Tibial nerve (tissue), 4 donors: ENCODE results near the gene SP2. TPM values are rescaled to one million over a fixed set of nuclear protein-coding genes. Genes with fewer than 3 reads are reported as not detected.
A peak's percentile ranks its signal among the peaks of the same experiment; 100 is the strongest.
"Not testable (repeated sequence)": the region's sequence is repeated elsewhere in the genome, so short reads cannot be mapped to it uniquely, and the experiment has no call there.

Source experiments
- DNase-seq, 2 donors: peaks; one replicate each; pipeline ENCODE4 v3.0.0-alpha.2; 2019; ENCODE audit warnings: low spot score in 2 of 2
- H3K27ac ChIP-seq, 4 donors: fragments of 200-600 bp; sonication (generic) in 3 of 4; one replicate each; pipeline ENCODE4 v1.5.1; 2017 to 2019; ENCODE audit warnings: mild to moderate bottlenecking in 1 of 4
- H3K27me3 ChIP-seq, 2 donors: fragments of 200-600 bp; sonication (generic) in 1 of 2; one replicate each; pipeline versions ENCODE4 v1.5.1 to v1.6.0; 2017 to 2019
- H3K36me3 ChIP-seq, 3 donors: fragments of 200-600 bp; sonication (generic); one replicate each; pipeline ENCODE4 v1.5.1; 2018 to 2019
- H3K4me1 ChIP-seq, 4 donors: fragments of 200-600 bp; sonication (generic) in 3 of 4; one replicate each; pipeline ENCODE4 v1.5.1; 2017 to 2019
- H3K4me3 ChIP-seq, 4 donors: fragments of 200-600 bp; sonication (generic) in 3 of 4; one replicate each; pipeline ENCODE4 v1.5.1; 2017 to 2019; ENCODE audit warnings: mild to moderate bottlenecking in 1 of 4, moderate library complexity in 1 of 4
- H3K9me3 ChIP-seq, 4 donors: fragments of 200-600 bp; sonication (generic) in 3 of 4; one replicate each; pipeline ENCODE4 v1.5.1; 2017 to 2019
- EP300 ChIP-seq, 2 donors: sonication (generic); formaldehyde crosslinking; IDR thresholded peaks; one replicate each; pipeline ENCODE4 v1.6.1; 2017; ENCODE audit warnings: antibody characterized with exemption in 2 of 2, mild to moderate bottlenecking in 1 of 2
- POLR2A ChIP-seq, 2 donors: fragments of 450-650 bp; IDR thresholded peaks; one replicate each; pipeline ENCODE4 v1.6.1; 2017; ENCODE audit warnings: antibody characterized with exemption in 2 of 2, mild to moderate bottlenecking in 2 of 2, moderate library complexity in 2 of 2
- WGBS, 2 donors: methylation state at CpG; one replicate each; pipeline ENCODE4 v1.1.5; 2018; 5-methylcytosine and 5-hydroxymethylcytosine counted together
- total RNA-seq, 4 donors: library from RNA; depleted of rRNA; stranded (reverse); fragments of >200 nt; gene quantifications; one replicate each; pipeline ENCODE4 v1.1.0, GENCODE V29; 2016
- TF ChIP-seq, protein P1 (sequence below), 5 experiments: fragments of 200-600 bp in 3 of 5; fragments of 450-650 bp in 2 of 5; sonication (generic) in 3 of 5; IDR thresholded peaks; one replicate each; pipeline ENCODE4 v1.5.1; 2016 to 2019; ENCODE audit warnings: antibody characterized with exemption in 5 of 5, mild to moderate bottlenecking in 3 of 5, moderate library complexity in 2 of 5

The SP2 gene
- total RNA-seq, 4 donors from 2014 or later: 5.9 to 7.2 (median 7.1) TPM

DNA sequence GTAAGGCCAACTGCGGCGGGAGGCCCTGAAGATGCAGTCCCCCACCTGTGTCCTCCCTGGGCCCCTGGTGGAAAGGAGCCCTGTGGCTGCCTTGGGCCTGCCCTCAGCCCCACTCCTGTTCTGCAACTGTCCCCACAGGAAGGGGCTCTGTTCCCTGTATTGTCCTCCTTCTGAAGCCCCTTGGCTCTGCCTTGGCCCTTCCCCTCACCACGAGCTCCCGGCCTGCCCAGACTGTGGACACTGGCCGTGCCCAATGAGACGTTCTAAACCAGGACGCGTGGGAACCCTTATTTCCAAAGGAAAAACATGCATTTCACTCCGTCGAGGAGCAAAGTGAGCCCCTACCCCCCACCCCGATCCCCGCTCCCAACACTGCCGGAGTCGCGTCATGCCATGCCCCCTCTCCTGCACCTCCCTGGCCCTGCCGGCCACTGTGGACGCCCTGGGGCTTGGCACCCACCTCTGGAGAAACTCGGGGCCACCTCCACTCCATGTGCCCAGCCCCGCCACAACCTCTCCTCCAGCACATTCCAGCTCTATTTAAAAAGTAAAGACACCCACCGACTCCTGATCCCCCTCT lies 31.9 kb downstream of the SP2 start:
- Histone ChIP-seq H3K4me3 (no peak overlapping the region), H3K4me1 (peaks cover 0 to 40% (median 0%) of the 10 kb centered on the region in 4 donors), H3K27ac (peak overlapping the region in 1 of 4 donors; percentile 63), H3K27me3 (no peaks in the 10 kb centered on the region), H3K9me3 (no peaks in the 10 kb centered on the region), H3K36me3 (peaks cover 0 to 86% (median 19%) of the 10 kb centered on the region in 3 donors)
- DNase-seq: no peak
- 90% methylated on average over 20 of the region's 20 CpGs for WGBS, 2 donors
- no peak for TF ChIP-seq POLR2A (IDR thresholded peaks at IDR 0.05)
- TF ChIP-seq, protein P1, sequence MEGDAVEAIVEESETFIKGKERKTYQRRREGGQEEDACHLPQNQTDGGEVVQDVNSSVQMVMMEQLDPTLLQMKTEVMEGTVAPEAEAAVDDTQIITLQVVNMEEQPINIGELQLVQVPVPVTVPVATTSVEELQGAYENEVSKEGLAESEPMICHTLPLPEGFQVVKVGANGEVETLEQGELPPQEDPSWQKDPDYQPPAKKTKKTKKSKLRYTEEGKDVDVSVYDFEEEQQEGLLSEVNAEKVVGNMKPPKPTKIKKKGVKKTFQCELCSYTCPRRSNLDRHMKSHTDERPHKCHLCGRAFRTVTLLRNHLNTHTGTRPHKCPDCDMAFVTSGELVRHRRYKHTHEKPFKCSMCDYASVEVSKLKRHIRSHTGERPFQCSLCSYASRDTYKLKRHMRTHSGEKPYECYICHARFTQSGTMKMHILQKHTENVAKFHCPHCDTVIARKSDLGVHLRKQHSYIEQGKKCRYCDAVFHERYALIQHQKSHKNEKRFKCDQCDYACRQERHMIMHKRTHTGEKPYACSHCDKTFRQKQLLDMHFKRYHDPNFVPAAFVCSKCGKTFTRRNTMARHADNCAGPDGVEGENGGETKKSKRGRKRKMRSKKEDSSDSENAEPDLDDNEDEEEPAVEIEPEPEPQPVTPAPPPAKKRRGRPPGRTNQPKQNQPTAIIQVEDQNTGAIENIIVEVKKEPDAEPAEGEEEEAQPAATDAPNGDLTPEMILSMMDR (IDR thresholded peaks at IDR 0.05): no peak
- TF ChIP-seq EP300 (IDR thresholded peaks at IDR 0.05): no peak

DNA sequence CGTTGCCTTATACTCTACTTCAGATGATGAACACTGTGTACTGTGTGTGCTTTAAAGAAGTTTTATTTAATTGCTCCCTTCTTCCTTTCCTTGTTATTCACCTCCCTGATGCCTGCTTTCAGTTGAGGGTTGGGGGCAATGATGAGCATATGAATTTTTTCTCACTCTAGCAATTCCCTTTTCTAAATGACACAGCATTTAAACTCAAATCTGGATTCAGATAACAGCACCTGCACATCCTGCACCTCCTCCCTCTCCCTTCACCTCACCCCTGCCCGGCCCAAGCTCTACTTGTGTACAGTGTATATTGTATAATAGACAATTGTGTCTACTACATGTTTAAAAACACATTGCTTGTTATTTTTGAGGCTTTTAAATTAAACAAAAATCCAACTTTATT lies 32.4 kb downstream of the SP2 start:
- no peak for DNase-seq
- Histone ChIP-seq H3K27me3 (no peaks in the 10 kb centered on the region), H3K36me3 (peaks cover 0 to 86% (median 16%) of the 10 kb centered on the region in 3 donors), H3K4me1 (peaks cover 0 to 40% (median 0%) of the 10 kb centered on the region in 4 donors), H3K27ac (peak overlapping the region in 2 of 4 donors; percentile 58 to 63), H3K4me3 (no peak overlapping the region), H3K9me3 (no peaks in the 10 kb centered on the region)
- 59 to 60% methylated on average over 2 of the region's 2 CpGs for WGBS, 2 donors
- TF ChIP-seq, protein P1 (IDR thresholded peaks at IDR 0.05): no peak
- TF ChIP-seq POLR2A (IDR thresholded peaks at IDR 0.05): no peak
- TF ChIP-seq EP300 (IDR thresholded peaks at IDR 0.05): no peak

DNA sequence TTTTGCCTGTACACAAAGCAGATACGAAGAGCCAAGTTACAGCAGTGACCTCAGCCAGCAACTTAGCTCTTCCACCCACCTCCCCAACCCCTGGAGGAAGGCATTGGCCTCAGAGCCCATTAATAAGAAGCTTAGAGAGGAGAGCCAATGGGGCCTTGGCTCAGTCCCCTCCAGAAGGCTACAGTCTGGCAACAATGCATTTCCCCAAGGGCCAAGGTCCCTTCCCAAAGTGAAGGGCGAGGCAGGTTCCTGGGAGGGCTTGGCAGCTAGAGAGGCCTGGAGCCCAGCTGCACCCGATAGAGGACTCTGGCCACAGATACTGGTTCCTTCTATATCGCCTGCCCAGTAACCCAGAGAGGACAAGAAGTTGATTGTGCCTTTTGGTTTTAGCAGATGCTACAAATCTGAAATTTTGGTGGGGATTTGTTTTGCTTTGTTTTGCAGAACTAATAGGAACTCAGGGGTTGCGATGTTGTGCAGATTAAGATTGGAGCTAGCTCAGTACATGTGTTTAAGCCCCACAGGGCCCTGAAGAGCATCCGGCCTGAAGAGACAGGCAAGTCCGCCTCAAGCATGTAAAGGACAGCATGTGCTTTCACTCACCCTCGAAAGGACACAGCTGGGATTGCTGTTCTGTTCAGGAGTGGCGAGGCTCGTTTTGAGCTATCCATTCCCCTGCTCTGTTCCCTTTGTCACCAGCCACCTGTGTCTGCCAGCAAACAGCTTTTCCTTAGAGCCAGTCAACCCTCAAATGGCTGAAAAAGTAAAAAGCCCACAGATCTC lies 33.4 kb downstream of the SP2 start:
- H3K4me1 ChIP-seq: peaks cover 0 to 40% (median 0%) of the 10 kb centered on the region in 4 donors
- 60 to 74% methylated on average over 10 of the region's 10 CpGs for WGBS, 2 donors
- peak overlapping the region in 2 of 4 donors; percentile 58 to 63 for H3K27ac ChIP-seq
- no peak overlapping the region for H3K4me3 ChIP-seq
- DNase-seq: peak in 1 of 2 donors; percentile 22
- peaks cover 0 to 78% (median 8%) of the 10 kb centered on the region in 3 donors for H3K36me3 ChIP-seq
- H3K27me3 ChIP-seq: no peaks in the 10 kb centered on the region
- TF ChIP-seq POLR2A (IDR thresholded peaks at IDR 0.05): no peak
- TF ChIP-seq EP300 (IDR thresholded peaks at IDR 0.05): no peak
- TF ChIP-seq, protein P1 (IDR thresholded peaks at IDR 0.05): no peak
- H3K9me3 ChIP-seq: no peaks in the 10 kb centered on the region

DNA sequence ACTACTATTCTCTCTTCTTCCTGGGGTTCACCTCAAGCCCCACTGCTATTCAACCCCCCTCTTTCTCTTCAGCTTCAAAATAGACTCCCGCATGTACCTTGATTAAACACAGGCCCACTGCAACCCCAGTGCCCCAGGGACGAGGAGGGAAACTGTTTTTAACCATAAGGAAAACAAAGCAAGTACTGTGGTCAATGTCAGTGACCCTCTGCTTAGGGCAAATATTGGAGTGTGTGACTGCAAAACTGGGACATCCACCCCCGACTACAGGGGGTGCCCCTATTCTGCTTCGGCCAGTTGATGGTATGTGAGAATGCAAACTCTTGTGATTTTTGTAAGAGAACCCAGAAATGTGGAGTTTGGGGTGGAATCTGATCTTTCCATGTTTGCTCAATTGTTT lies 35.8 kb downstream of the SP2 start:
- WGBS, 2 donors: 40 to 41% methylated on average over 4 of the region's 4 CpGs
- Histone ChIP-seq H3K27ac (peak overlapping the region in 1 of 4 donors; percentile 6), H3K9me3 (no peaks in the 10 kb centered on the region), H3K4me1 (peaks cover 0 to 36% (median 0%) of the 10 kb centered on the region in 4 donors), H3K4me3 (no peak overlapping the region), H3K27me3 (no peaks in the 10 kb centered on the region), H3K36me3 (peaks cover 0 to 53% (median 0%) of the 10 kb centered on the region in 3 donors)
- no peak for DNase-seq
- TF ChIP-seq, protein P1 (IDR thresholded peaks at IDR 0.05): no peak
- TF ChIP-seq EP300 (IDR thresholded peaks at IDR 0.05) (no peak), POLR2A (IDR thresholded peaks at IDR 0.05) (no peak)

DNA sequence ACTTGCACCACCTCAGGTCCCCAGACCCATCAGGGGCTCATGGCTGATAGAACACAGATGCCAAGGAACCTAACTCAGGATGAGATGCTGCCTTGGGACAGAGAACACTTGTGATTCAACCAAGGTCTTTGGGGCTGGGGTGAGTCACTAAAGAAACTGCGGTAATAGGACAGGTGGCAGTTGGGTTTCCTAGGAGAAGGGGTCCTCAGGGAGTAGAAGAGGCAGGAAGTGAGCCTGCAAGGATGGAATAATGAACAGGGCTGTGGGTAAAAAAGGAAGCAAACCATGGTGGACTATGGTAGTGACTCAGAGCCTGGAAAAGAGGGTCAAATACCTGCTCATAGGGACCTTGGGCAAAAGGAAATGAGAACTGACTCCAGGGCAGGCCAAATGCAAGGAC lies 38.8 kb downstream of the SP2 start:
- Histone ChIP-seq H3K4me3 (no peak overlapping the region), H3K4me1 (peaks cover 0 to 18% (median 0%) of the 10 kb centered on the region in 4 donors), H3K27me3 (no peaks in the 10 kb centered on the region), H3K36me3 (peaks cover 0 to 24% (median 0%) of the 10 kb centered on the region in 3 donors), H3K27ac (no peak overlapping the region), H3K9me3 (no peaks in the 10 kb centered on the region)
- DNase-seq: no peak
- TF ChIP-seq EP300 (IDR thresholded peaks at IDR 0.05) (no peak), POLR2A (IDR thresholded peaks at IDR 0.05) (no peak)
- TF ChIP-seq, protein P1 (IDR thresholded peaks at IDR 0.05): no peak
- 90 to 92% methylated on average over 1 of the region's 1 CpG for WGBS, 2 donors

DNA sequence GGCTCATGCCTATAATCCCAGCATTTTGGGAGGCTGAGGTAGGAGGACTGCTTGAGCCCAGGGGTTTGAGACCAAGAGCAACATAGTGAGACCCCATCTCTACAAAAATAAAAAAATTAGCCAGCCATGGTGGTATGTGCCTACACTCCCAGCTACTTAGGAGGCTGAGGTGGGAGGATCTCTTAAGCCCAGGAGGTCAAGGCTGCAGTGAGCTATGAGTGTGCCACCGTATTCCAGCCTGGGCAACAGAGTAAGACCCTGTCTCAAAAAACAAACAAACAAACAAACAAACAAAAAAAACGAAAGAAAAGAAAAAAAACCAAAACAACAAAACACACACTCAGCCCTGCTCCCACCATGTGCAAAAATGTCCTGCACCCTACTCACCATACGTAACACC lies 39.4 kb downstream of the SP2 start:
- not testable (repeated sequence) for H3K9me3 ChIP-seq, H3K27ac ChIP-seq, DNase-seq, H3K4me3 ChIP-seq, H3K27me3 ChIP-seq
- whole genome bisulfite sequencing, 2 donors: 74 to 82% methylated on average over 3 of the region's 3 CpGs
- peaks cover 0 to 20% (median under 1%) of the 10 kb centered on the region in 4 donors for H3K4me1 ChIP-seq
- peaks cover 0 to 19% (median 0%) of the 10 kb centered on the region in 3 donors for H3K36me3 ChIP-seq
